PC-3 (cell line): ENCODE measurements around the gene ZFAND6. TPM values are rescaled to one million over a fixed set of nuclear protein-coding genes. Genes with fewer than 3 reads are reported as not detected.

Source experiments
- ATAC-seq: fragments of 200-7000 bp; cut with Tn5 transposase; 2 replicates; pipeline ENCODE4 v1.9.1; 2020; ENCODE audit warnings: mild to moderate bottlenecking, moderate library complexity
- BruUV-seq: library from RNA; stranded (reverse); fragments of 400-500 nt; replicated peaks from 2 replicates; lab custom pipeline; 2021; lab: Mats Ljungman, UMichigan
- CTCF ChIA-PET: fragments of 300-600 bp; sonication (Branson Sonifier 250); formaldehyde crosslinking; loops from one replicate; lab custom pipeline; 2022; ENCODE audit warnings: antibody characterized with exemption; lab: Charles Lee
- POLR2A ChIA-PET: fragments of 300-600 bp; sonication (Branson Sonifier 250); formaldehyde crosslinking; loops from one replicate; lab custom pipeline; 2022; ENCODE audit warnings: antibody characterized with exemption; ENCODE audit not compliant: unreplicated experiment; lab: Charles Lee
- DNase-seq: peaks from one replicate; pipeline ENCODE4 v3.0.0-alpha.2; 2015
- H2AFZ ChIP-seq: fragments of 300-600 bp; sonication (generic); 2 replicates; pipeline ENCODE4 v1.6.0; 2016; ENCODE audit warnings: antibody characterized with exemption, low read length
- H3F3A ChIP-seq: fragments of 300-600 bp; sonication (generic); one replicate; pipeline ENCODE4 v1.6.0; 2017; ENCODE audit warnings: antibody characterized with exemption, low read length, control low read depth, mild to moderate bottlenecking; ENCODE audit not compliant: unreplicated experiment
- H3K27ac ChIP-seq: fragments of 300-600 bp; sonication (generic); 2 replicates; pipeline ENCODE4 v1.5.1; 2016; ENCODE audit warnings: mild to moderate bottlenecking, low read length
- H3K27me3 ChIP-seq: fragments of 300-600 bp; sonication (generic); 2 replicates; pipeline ENCODE4 v1.6.1; 2016; ENCODE audit warnings: low read length, mixed read lengths
- H3K36me3 ChIP-seq: fragments of 300-600 bp; sonication (generic); 2 replicates; pipeline ENCODE4 v1.6.1; 2016; ENCODE audit warnings: low read depth, mixed run types, low read length, mixed read lengths
- H3K4me1 ChIP-seq: fragments of 300-600 bp; sonication (generic); 2 replicates; pipeline ENCODE4 v1.5.1; 2016; ENCODE audit warnings: low read length; ENCODE audit not compliant: insufficient read depth
- H3K4me2 ChIP-seq: fragments of 300-600 bp; sonication (generic); 2 replicates; pipeline ENCODE4 v1.6.0; 2016; ENCODE audit warnings: low read length
- H3K4me3 ChIP-seq: fragments of 300-600 bp; sonication (generic); 2 replicates; pipeline ENCODE4 v1.5.1; 2016; ENCODE audit warnings: mild to moderate bottlenecking, low read length, mixed read lengths
- H3K79me2 ChIP-seq: fragments of 300-600 bp; sonication (generic); 2 replicates; pipeline ENCODE4 v1.6.1; 2017; ENCODE audit warnings: low read length, mixed read lengths
- H3K9ac ChIP-seq: fragments of 300-600 bp; sonication (generic); 2 replicates; pipeline ENCODE4 v1.6.0; 2016; ENCODE audit warnings: mild to moderate bottlenecking, low read length
- H3K9me2 ChIP-seq: fragments of 300-600 bp; sonication (generic); replicated peaks from 2 replicates; pipeline ENCODE4 v1.6.1; 2016; ENCODE audit warnings: mixed run types, low read length, mixed read lengths
- H3K9me3 ChIP-seq: fragments of 300-600 bp; sonication (generic); 2 replicates; pipeline ENCODE4 v1.6.1; 2016; ENCODE audit warnings: low read length, mixed read lengths
- H4K20me1 ChIP-seq: fragments of 300-600 bp; sonication (generic); 2 replicates; pipeline ENCODE4 v1.6.1; 2016; ENCODE audit warnings: low read length, mixed read lengths
- EZH2 ChIP-seq: fragments of 300-600 bp; sonication (generic); IDR thresholded peaks from one replicate; pipeline ENCODE4 v1.6.1; 2017; ENCODE audit warnings: antibody characterized with exemption, mild to moderate bottlenecking, low read length; ENCODE audit not compliant: unreplicated experiment
- EZH2phosphoT487 ChIP-seq: fragments of 300-600 bp; sonication (generic); IDR thresholded peaks from 2 replicates; pipeline ENCODE4 v1.6.1; 2018; ENCODE audit warnings: mild to moderate bottlenecking, antibody characterized with exemption, low read length, borderline replicate concordance
- intact Hi-C: fragments of 100-400 bp; cut with micrococcal nuclease; formaldehyde crosslinking; loops from 2 replicates; pipeline ENCODE4 v1.9.0; 2023
- total RNA-seq: library from RNA; depleted of rRNA; stranded (reverse); fragments of >200 nt; gene quantifications from 2 replicates; pipeline ENCODE4 v1.2.3, GENCODE V29; 2014
- TF ChIP-seq, protein P1 (sequence below): fragments of 300-600 bp; sonication (generic); conservative IDR thresholded peaks from 2 replicates; pipeline ENCODE4 v1.5.1; 2017; ENCODE audit warnings: antibody characterized with exemption, low read depth, mild to moderate bottlenecking, low read length

The ZFAND6 gene
- total RNA-seq, 1 experiment from 2014 or later, result 96.6 TPM

DNA sequence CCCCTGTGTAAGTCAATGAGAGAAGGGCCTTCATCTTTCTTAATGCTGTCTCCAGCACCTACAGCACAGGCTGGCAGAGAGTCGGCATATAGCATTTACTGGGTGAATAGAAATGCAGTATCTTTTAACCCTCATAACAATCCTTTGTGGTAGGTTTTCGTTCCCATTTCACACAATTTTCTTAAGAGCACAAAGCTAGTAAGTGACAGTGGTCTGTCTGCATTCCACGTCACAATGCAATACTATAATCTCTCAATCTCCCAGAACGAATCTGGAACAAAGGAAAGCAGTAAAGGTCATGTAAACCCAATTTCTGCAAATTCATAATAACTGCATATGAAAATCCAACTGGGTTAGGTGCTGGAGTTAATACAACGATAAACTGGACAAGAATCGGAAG, 1.4 kb upstream of the ZFAND6 start:
- H3K9me2 ChIP-seq, result no peaks in the 10 kb centered on the region
- H3K36me3 ChIP-seq, result no peaks in the 10 kb centered on the region
- ChIA-PET POLR2A (no interaction called here), CTCF (no interaction called here)
- no peak overlapping the region for H3K4me2 ChIP-seq
- no peak overlapping the region for H3K27ac ChIP-seq
- no peak overlapping the region for H3K9ac ChIP-seq
- intact Hi-C loops, result loop anchor here (10.0 kb wide), 1 partner anchor 163 kb away; the partner anchor contains the start of gene MTHFS
- ATAC-seq (no peak), DNase-seq (no peak)
- H3K4me1 ChIP-seq, result peaks cover 12% of the 10 kb centered on the region; the same call in 1 of the 2 replicates
- TF ChIP-seq EZH2 (no peak), EZH2phosphoT487 (no peak)
- TF ChIP-seq, protein P1, sequence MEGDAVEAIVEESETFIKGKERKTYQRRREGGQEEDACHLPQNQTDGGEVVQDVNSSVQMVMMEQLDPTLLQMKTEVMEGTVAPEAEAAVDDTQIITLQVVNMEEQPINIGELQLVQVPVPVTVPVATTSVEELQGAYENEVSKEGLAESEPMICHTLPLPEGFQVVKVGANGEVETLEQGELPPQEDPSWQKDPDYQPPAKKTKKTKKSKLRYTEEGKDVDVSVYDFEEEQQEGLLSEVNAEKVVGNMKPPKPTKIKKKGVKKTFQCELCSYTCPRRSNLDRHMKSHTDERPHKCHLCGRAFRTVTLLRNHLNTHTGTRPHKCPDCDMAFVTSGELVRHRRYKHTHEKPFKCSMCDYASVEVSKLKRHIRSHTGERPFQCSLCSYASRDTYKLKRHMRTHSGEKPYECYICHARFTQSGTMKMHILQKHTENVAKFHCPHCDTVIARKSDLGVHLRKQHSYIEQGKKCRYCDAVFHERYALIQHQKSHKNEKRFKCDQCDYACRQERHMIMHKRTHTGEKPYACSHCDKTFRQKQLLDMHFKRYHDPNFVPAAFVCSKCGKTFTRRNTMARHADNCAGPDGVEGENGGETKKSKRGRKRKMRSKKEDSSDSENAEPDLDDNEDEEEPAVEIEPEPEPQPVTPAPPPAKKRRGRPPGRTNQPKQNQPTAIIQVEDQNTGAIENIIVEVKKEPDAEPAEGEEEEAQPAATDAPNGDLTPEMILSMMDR, result no peak
- no peak overlapping the region for H2AFZ ChIP-seq
- peaks cover 31% of the 10 kb centered on the region for H3K79me2 ChIP-seq
- H3F3A ChIP-seq, result no peaks in the 10 kb centered on the region
- no TSS peak for BruUV-seq
- peaks cover 21% of the 10 kb centered on the region for H4K20me1 ChIP-seq
- no peak overlapping the region for H3K4me3 ChIP-seq
- no peaks in the 10 kb centered on the region for H3K9me3 ChIP-seq
- H3K27me3 ChIP-seq, result no peaks in the 10 kb centered on the region

DNA sequence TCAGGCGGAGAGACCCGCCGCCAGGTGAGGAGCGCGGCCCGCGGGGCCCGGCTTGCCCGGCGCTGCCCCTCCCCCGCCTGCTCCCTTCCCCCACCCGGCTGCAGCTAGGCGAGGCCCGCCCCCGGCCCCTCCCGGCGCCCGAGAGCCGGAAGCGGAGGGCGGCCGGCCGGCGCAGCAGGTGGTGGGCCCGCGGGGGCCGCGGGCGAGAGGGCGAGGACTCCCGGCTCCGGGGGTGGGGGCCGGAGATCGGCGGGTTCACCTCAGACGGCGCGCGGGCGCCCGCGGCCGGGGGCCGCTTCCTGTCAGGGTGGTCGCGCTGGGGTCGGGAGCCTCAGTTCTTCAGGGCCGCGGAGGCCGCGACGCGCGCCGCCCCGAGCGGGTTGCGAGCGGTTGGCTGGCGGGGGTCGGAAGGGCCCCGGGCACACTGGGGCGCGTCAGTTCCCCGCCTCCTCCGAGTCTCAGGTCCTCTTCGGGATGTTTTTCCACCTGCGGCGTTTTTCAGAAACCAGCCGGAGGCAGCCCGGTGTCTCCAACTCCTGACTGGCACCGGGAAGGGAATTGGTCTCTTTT, 395 bp downstream of the ZFAND6 start:
- POLR2A ChIA-PET, result interaction anchor here (0.6 kb wide), 2 partner anchors 90 to 425 kb away, joined by 6 to 9 read pairs; no protein-coding TSS in a partner anchor
- CTCF ChIA-PET, result no interaction called here
- peak overlapping the region; percentile 84 for H3K9ac ChIP-seq
- no peaks in the 10 kb centered on the region for H3K9me3 ChIP-seq
- H3K27me3 ChIP-seq, result no peaks in the 10 kb centered on the region
- peaks cover 50% of the 10 kb centered on the region for H3K79me2 ChIP-seq
- intact Hi-C loops, result loop anchor here (1.0 to 10.0 kb wide), 3 partner anchors 92 to 165 kb away; partner anchors contain the start of genes FAH and MTHFS
- no peaks in the 10 kb centered on the region for H3F3A ChIP-seq
- H3K27ac ChIP-seq, result peak overlapping the region; percentile 66
- ATAC-seq (peak; percentile 62), DNase-seq (peak; percentile 51)
- peaks cover 12% of the 10 kb centered on the region; the same call in 1 of the 2 replicates for H3K4me1 ChIP-seq
- peak overlapping the region; percentile 73 for H2AFZ ChIP-seq
- H3K4me3 ChIP-seq, result peak overlapping the region; percentile 88
- H3K4me2 ChIP-seq, result peak overlapping the region; percentile 96
- TF ChIP-seq EZH2phosphoT487, result no peak
- TF ChIP-seq, protein P1, result no peak
- no peak for TF ChIP-seq EZH2
- peaks cover 23% of the 10 kb centered on the region for H4K20me1 ChIP-seq
- no peaks in the 10 kb centered on the region for H3K36me3 ChIP-seq
- no TSS peak for BruUV-seq
- H3K9me2 ChIP-seq, result no peaks in the 10 kb centered on the region

DNA sequence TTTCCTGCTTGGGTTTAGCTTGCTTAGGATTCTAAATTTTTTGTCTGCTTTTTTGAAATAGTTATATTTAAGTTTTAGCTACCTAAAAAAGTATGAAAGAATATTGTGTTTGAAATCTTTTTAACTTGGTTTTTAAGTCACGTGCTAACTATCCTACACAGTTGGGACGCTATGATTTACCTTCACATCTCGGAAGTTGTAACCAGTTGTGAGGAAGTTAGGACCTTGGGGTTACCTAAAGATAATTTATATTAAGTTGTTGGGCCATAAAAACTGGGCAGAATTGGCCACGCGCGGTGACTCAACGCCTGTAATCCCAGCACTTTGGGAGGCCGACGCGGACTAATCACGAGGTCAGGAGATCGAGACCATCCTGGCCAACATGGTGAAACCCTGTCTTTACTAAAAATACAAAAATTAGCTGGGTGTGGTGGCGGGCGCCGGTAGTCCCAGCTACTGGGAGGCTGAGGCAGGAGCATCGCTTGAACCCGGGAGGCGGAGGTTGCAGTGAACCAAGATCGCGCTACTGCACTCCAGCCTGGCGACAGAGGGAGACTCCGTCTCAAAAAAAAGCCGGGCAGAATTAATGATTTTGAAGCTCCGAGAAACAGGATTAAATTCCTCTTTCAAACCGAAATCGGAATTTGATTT, 1.0 kb downstream of the ZFAND6 start:
- no peaks in the 10 kb centered on the region for H3K27me3 ChIP-seq
- H3K4me3 ChIP-seq, result peak overlapping the region; percentile 88
- intact Hi-C loops, result no loop called here
- H3K79me2 ChIP-seq, result peaks cover 56% of the 10 kb centered on the region
- no peaks in the 10 kb centered on the region for H3K9me2 ChIP-seq
- H3F3A ChIP-seq, result no peaks in the 10 kb centered on the region
- peak; percentile 9 for ATAC-seq
- BruUV-seq, result TSS peak; percentile 67
- no peaks in the 10 kb centered on the region for H3K36me3 ChIP-seq
- TF ChIP-seq EZH2, result no peak
- TF ChIP-seq, protein P1, result no peak; the same call in 1 of the 2 replicates
- no peak for TF ChIP-seq EZH2phosphoT487
- DNase-seq, result peak; percentile 53
- peaks cover 12% of the 10 kb centered on the region; the same call in 1 of the 2 replicates for H3K4me1 ChIP-seq
- ChIA-PET POLR2A (no interaction called here), CTCF (interaction anchor here (0.6 to 0.7 kb wide), 2 partner anchors 92 to 138 kb away, joined by 3 read pairs; partner anchors contain the start of gene FAH)
- H3K9ac ChIP-seq, result peak overlapping the region; percentile 84
- H3K4me2 ChIP-seq, result peak overlapping the region; percentile 96
- H2AFZ ChIP-seq, result peak overlapping the region; percentile 73
- H3K27ac ChIP-seq, result peak overlapping the region; percentile 66
- H4K20me1 ChIP-seq, result peaks cover 23% of the 10 kb centered on the region
- no peaks in the 10 kb centered on the region for H3K9me3 ChIP-seq
